Activated CD8-positive, alpha-beta memory T cell treated with anti-CD3 and anti-CD28 coated beads, Interleukin-2, amount 50 U/mL, for 4 hours (primary cell): ENCODE measurements around the gene MMP11.

Experiments used
- DNase-seq: peaks from one replicate; pipeline ENCODE4 v3.0.0-alpha.2; 2020

Gene MMP11

DNA sequence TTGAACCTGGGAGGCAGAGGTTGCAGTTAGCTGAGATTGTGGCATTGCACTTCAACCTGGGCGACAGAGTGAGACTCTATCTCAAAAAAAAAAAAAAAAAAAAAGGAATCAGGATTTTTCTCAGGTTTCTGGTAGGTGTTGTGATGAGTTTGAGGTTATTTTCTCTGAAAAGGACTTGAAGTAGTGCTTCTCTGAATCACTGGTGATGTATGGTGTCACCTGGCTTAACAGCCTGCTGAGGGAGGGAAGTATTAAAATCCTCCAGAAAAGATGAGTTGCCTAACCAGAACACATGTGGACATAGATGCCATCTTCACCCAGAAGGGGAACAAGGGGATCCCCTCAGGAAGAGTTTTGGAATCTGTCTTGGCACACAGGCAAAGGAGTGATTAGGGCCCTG lies 34.2 kb downstream of the MMP11 start:
- DNase-seq = no peak

DNA sequence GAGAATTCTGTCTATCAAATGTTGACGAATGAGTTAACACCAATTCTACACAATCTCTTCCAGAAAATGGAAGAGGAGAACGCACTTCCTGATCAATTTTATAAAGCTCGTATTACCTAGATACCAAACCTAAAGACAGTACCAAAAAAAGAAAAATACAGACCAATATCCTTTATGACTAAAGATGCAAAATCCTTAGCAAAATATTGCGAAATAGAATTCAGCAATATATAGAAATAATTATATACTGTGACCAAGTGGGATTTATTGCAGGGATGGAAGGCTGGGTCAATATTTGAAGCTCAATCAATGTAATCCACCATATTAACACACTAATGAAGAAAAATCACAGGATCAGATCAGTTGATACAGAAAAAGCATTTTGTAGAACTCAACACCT lies 39.7 kb downstream of the MMP11 start:
- DNase-seq = no peak

DNA sequence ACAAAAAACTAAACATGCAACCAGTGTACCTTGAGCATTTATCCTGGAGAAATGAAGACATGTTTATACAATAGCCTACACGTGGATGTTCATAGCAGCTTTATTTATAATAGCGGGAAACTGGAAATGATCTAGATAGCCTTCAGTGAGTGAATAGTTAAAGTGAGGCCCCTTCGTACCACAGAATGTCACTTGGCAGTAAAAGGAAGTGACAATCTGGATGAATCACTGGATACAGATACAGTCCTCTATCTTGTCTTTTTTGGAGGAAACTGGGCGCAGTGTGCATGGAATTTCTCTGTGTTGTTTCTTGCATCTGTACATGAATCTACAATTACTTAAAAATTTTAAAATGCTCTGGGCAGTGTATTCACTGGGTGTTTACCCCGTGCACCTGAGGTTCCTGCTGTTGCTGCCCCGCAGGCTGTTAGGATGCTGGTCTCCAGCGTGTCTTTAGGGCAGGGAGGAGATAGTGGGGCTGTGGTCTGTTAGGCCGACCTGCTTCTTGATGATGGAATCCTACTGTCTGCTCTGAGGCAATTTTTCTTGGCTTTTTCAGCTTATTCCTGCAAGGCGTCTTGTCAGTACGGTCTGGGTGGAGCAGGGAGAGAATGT lies 43.0 kb downstream of the MMP11 start:
- no peak for DNase-seq

DNA sequence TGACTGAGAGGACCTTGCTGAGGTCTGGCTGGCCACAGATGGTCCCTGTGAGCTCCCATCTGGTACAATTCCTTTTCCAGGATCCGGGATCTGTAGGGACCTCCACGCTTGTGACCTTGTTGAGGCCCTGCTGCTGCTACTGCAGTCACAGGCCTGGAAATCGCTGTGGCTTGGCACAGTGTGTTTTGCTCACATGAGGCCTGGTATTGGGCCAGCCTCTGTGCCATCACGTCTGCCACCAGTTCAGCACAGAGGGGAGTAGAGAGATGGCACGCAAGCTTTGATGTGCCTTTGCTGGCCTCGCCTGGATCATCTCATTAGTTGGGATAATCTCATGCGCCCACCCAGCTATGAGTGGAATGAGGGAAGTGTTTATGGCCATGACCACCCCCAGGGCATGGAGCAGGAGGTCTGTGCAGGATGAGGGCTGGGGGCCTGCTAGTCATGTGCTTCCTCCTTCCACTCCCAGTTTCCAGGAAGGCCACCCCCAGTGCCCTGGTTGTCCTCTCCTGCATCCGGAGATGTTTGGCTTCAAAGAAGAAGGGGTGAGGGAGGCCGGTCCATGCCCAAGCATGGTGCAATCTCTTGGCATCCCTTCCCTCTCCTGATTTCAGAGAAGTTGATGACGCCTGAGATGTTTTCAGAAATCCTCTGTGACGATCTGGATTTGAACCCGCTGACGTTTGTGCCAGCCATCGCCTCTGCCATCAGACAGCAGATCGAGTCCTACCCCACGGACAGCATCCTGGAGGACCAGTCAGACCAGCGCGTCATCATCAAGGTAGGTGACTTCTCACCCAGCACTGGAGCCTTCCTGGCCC lies 43.7 kb downstream of the MMP11 start:
- no peak for DNase-seq

DNA sequence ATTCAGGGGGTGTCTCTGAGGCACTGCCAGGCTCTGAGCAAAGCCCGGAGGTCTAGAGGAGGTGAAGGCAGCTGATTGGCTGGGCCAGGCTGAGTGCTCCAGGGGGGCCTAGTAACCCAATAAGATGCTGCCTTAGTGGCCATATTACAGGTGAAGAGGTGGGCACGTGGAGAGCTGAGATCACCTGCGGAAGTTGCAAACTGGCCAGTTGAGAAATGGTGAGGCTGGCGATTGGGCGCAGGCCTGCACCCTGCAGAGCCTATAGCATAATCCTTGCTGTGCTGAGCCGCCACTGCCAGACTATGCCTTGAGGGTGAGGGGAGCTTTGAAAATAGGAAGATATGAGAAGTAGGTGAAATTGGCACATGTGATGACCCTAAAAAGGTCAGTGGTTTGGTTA lies 44.5 kb downstream of the MMP11 start:
- DNase-seq = no peak

DNA sequence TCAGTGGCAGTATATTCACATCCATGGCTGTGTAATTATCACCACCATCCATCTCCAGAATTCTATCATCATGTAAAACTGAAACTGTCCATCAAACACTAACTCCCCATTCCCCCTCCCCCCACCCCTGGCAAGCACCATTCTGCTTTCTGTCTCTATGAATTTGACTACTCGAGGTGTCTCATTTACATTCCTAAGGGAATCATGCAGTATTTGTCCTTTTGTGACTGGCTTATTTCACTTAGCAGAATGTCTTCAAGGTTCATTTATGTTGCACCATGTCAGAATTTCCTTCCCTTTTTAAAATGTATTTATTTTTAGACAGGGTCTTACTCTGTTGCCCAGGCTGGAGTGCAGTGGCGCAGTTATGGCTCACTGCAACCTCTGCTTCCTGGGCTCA lies 45.9 kb downstream of the MMP11 start:
- no peak for DNase-seq

DNA sequence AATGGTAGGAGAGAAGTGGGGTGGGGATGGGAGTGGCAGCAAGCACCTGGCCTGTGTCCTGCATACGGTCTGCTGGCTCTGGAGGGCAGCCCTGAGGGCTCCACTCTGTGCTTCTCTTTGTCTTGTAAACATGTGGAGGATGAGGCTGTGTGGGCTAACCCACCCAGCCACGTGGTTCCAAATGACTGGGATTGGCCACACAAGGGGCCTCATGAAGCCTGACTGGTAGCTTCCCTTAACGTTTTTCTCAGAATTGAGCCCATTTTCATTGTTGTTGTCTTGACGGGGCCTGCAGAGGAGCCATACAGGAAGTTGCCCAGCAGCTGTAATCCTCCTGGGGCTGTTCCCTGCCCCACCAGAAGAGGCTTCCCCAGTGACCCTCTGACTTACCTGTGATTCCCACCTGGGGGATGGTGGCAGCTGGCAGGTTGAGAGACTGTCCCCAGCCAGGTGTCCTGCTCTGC lies 48.1 kb downstream of the MMP11 start:
- DNase-seq = no peak

DNA sequence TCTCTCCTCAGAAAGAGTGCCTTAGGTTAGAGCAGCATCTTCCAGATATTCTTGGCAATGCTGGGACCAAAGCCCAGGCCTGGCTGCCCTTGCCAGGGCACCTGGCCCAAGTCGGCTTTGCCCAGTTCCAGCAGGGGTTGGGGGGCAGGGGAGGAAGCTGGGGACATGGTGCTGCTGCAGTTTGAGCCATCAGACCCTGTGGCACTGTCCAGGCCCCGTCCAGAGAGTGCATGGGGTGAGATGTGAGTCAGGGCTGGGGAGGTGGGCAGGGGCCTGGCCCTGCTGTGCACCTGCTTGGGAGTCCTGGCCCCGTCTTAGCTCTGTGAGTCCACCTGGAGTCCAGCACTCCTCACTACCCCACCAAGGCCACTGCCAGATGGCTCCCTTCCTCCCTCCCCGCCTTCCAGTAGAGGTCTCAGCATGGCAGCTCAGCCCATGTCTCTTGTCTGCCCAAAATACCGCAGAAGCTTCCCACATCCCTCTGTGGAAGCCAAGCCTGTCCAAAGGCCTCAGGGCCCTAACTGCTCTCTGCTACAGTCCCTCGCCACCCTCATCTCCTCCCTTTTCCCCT lies 49.5 kb downstream of the MMP11 start:
- no peak for DNase-seq

DNA sequence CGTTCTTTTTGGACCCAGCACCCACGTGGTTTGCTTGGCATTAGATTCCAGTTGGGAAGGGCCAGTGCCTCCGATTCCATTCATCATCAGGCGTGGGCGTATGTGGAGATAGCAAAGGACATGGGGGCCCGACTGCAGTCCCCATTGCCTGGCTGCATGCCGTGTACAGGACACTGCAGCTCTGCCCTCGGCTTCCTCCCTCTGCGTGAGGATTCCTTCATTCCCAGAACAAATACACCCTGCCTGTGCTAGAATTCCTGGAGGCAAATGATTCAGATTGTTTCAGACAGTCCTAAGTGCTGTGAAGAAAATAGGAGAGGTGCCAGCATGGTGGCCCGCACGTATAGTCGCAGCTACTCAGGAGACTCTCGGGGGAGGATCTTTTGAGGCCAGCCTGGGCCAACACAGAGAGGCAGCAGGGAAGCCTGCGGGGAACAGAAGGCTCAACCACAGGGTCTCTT lies 50.7 kb downstream of the MMP11 start:
- DNase-seq = no peak

DNA sequence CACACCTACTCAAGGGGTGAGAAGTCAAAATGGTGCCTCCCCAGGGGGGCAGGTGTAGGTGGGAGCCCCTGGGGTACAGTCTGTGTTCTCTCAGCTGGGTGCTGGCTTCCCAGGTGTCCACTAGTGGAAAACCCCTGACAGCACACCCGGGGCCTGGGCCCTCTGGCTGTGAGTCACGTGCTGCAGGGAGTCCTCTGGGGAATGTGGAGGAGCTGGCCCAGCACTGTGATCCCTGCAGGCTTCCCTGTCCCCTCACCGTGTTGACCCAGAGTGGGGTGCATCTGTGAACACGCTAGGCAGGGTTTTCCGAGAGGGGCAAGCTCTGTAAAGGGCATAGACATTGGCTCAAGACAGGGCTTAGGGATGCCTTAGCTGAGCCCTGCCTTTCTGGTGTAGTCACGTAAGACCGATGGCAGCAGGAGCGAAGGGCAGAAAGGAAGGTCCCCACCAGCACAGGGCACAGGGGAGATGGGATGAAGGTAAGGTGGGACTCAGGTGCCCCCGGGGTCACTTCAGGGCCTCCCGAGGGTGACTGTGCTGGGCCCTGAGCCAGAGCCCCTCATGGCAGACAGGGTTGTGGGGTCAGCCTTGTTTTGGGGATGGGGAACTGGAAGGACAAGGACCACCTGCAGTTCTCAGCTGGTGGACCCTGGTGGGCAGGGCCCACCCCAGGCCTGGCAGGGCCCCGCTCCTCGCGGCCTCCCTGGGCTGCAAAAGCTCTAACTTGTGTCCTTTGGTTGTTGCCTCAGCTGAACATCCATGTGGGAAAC lies 52.0 kb downstream of the MMP11 start:
- DNase-seq = no peak

DNA sequence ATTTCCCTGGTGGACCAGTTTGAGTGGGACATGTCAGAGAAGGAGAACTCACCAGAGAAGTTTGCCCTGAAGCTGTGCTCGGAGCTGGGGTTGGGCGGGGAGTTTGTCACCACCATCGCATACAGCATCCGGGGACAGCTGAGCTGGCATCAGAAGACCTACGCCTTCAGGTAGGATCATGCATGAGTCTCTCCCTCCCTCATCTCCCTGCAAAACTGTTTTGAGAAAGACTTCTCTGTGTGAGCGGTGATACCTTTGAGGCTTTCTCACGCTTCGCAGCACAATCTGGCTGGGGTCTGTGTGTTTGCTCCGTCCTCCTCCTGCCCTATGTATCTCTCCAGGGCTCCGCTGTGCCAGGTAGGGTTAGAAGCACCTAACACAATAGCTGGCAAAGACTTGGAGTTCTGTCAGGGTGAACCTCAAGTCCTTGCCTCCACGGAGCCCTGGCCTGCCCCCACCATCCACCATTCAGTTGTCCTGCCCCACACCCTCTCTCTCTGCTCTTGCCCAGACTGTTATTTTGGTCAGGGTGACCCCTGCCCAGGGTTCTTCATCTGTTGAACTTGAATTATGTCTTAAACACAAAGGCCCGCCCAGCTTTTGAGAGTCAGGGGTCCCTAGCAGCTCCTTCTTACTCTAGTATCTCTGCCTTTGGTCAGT lies 52.7 kb downstream of the MMP11 start:
- DNase-seq = no peak

DNA sequence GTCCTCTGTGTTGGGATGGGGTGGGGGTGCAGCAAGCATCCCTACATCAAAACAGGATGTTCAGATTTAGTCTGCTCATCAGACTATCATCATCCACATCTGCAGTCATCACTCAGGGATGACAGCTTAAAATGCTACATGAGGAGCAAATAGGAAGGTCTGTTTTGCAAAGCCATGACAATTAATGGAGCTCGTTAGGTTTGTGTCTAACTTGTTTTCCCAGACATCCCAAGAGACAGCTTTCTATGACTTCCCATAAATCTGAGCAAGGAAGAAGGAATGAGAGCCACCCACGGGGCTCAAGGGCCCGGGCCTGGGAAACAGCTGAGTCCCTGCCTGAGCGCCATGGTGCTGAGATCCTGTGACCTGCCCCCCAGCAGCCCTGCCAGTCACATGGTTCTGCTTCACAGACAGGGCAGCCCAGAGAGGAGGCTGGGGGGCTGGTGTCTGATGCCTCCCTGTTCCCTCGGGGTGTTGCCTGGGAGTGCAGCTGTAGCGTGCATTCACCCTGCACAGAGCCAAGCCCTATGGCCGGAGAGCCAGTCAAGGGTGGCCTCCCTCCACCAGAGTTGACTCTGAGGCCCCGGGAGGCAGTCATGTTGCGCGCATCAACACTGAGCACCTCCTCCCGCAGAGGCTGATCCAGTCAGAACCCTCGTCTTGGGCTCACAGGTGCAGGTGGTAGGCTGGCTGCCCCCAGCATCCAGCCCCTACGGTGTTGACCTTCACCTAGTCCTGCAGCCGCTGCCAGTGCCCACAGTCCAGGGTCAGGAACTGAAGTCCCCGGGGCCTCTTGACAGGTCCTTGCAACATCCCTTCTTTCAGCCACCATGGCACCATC lies 54.1 kb downstream of the MMP11 start:
- DNase-seq = no peak

DNA sequence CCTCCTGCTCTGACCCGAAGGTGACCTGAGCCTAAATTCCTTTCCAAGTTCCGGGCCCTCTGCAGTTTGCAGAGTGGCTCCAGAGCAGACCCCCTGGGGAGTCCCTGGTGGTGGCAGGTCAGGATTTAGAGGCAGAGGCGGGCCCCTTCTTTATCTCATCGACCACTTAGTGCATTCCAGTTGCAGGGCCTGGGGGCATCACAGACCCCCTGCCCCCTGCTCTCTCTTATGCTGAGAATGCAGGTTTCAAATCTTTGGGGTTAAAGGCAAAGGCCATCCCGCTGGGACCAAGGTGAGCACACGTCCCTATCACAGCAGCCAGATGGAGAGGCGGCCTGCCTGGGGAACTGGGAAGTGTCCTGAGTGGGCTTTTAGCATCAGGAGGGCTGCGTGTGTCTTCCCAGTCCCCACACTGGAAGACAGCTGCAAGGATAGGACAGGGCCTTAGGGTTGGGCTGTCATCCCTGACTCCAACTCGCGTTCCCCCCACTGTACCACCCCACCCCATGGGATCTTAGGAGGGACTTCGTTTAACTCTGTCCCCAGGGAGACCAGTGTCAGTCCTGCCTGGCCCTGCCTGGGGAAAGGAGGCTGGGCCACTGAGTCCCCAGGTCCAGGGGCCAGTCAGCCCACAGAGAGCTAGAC lies 54.8 kb downstream of the MMP11 start:
- no peak for DNase-seq

DNA sequence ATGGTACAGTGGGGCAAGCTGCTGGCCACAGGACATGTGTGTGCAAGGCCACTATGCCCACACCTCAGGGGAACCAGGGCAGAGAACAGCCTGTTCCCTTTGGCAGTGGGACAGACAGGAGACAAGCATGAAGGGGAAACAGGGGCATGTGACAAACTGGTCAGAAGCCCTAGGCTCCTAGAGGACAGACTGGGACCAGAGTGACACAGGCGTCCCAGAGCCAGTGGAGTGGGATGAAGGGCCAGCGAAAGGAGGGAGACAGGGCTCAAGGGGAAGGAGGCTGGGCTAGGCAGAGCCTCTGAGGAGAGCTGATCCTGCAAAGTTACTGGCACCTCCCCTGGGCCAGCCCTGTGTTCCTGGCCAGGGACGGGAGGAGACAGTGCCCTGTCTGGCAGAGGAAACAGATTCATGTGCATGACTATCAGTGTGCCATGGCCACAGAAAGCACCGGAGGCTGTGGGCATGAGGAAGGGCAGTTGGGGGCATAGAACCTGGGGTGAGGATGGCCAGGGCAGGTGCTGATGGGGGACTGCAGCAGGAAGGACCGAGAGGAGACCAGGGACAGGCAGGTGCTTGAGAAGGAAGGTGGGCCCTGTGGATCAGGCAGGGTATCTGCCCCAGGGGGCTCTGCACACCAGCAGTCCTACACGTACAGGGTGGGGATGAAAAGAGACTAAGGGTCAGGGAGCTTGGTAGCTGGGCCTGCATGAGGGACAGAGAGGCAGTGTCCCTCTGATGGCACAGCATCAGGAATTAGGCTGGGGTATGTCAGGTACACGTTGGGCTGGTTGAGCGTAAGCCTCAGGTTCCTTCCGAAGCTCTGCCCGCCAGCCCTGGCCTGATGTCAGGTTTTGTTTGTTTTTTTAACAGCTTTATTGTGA lies 56.4 kb downstream of the MMP11 start:
- DNase-seq = no peak

DNA sequence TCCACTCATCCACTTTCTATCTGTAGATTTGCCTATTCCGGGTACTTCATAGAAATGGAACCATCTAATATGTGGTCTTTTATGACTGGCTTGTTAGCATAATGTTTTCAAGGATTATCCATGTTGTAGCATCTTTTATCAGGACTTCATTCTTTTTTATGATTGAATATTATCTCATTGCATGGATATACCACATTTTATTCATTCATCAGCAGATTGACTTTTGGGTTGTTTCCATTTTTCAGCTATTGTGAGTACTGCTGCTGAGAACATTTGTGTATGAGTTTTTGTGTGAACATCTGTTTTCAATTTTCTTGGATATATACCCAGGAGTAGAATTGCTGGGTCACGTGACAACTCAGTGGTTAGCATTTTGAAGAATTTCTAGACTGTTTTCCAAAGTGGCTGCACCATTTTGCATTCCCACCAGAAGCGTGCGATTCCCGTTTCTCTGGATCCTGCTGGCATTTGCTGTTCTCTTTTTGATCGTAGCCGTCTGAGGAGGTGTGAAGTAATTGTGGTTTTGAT lies 57.3 kb downstream of the MMP11 start:
- DNase-seq = no peak

DNA sequence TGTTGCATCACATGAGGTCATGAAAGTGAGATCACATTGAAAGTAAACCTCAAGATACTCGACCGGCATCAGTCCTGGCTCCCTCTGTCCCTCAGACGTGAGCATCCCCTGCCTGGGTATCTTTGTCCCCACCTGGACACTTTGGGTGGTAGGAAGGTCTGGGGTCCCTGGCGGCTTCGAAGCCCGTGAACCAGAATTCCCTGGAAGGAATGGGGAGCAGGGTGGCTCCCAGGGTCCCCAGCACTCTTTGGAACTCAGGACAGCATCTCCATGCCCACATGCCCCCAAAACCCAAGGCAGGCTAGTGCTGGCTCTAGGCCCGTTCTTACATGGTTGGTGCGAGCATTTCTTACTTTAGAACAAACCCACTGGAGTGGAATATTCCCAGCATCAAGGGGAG lies 58.6 kb downstream of the MMP11 start:
- no peak for DNase-seq

DNA sequence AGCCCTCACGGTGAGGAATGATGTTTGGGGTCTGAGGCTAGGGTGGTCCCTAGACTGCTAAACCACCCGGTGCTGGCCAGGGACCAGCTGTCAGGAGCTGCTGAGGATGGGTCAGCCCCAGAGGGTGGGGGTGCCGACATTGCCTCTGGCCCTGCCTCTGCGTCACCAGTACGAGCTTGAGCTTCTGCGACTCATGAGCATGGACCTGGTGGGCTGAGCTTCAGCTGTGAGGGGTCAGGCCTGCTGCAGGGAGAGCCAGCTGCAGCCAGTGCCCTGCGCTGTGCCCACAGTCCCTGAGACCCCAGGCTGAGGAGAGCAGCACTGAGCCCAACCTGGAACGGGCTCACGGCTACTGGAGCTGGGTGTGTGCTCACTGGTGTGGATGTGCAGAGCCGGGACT lies 59.1 kb downstream of the MMP11 start:
- DNase-seq = no peak

DNA sequence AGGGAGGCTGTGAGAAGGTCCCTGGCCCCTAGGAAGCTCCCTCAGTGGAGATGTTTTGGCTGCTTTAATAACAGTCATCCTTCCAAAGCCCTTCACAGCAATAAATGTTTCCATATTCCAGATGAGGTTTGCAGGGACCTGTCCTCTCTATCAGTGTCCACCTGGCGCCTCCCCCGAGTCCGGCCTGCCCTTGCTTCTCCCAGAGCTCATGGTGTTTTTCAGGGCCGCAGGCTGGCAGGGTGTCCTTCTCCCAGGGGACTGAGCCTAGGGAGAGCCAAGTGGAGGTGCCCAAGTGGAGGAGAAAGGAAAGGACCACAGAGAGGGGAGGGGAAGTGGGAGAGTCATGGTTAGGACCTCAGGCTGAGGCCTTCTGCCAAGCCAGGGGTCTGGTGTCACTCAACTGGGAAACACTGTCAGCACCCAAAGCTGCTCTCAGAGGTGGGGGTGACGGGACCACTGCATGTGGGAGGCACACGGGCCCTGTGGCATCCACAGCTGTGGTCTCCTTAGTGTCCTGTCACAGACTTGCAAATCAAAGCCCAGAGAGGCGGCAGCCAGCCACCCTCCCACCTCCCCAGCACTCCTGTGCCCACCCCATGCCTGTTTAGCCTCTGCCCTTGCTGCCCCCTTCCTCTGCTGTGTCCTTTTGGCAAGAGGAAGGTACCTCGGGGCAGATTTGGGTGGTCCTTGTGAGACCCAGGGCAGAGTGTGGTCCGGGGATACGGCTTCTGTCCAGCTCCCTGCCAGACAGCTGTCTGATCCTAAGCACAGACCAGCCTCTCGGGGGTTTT lies 59.8 kb downstream of the MMP11 start:
- DNase-seq = no peak
